CD4-positive, CD25-positive, alpha-beta regulatory T cell (primary cell): ENCODE results near the gene CTNNA2. TPM values are rescaled to one million over a fixed set of nuclear protein-coding genes. Genes with fewer than 3 reads are reported as not detected.

ENCODE experiments used
- ATAC-seq, 2 donors: fragments of 150-1000 bp; cut with Tn5 transposase; one replicate each; pipeline ENCODE4 v1.10.0; 2021; ENCODE audit warnings: low read depth in 2 of 2, moderate number of reproducible peaks in 2 of 2, moderate library complexity in 1 of 2
- DNase-seq, 3 donors: peaks; one replicate each; pipeline versions ENCODE4 v3.0.0 to v3.0.0-alpha.2; 2012 to 2022; ENCODE audit warnings: mixed read lengths in 1 of 3
- H3K27ac ChIP-seq: one replicate; pipeline ENCODE4 v1.7.0; 2013; ENCODE audit warnings: mild to moderate bottlenecking, low read length; ENCODE audit not compliant: insufficient read depth, poor library complexity, severe bottlenecking
- H3K27me3 ChIP-seq: one replicate; pipeline ENCODE4 v1.7.0; 2013; ENCODE audit warnings: low read length; ENCODE audit not compliant: control insufficient read depth, insufficient read depth
- H3K36me3 ChIP-seq: one replicate; pipeline ENCODE4 v1.7.0; 2013; ENCODE audit warnings: mild to moderate bottlenecking, low read length, moderate library complexity; ENCODE audit not compliant: control insufficient read depth, insufficient read depth
- H3K4me1 ChIP-seq: 2 replicates; pipeline ENCODE4 v1.7.0; 2013; ENCODE audit warnings: mild to moderate bottlenecking, low read length; ENCODE audit not compliant: insufficient read depth, control insufficient read depth, poor library complexity, severe bottlenecking
- H3K4me3 ChIP-seq: one replicate; pipeline ENCODE4 v1.7.0; 2013; ENCODE audit warnings: low read depth, mild to moderate bottlenecking, low read length, moderate library complexity
- H3K9me3 ChIP-seq, 2 experiments: 1 replicate in 1 of 2; 2 replicates in 1 of 2; pipeline ENCODE4 v1.7.0; 2013; ENCODE audit warnings: low read length in 2 of 2, mild to moderate bottlenecking in 1 of 2, moderate library complexity in 1 of 2; ENCODE audit not compliant: control insufficient read depth in 2 of 2
- H3K27ac Mint-ChIP-seq, 3 donors: one replicate each; pipeline ENCODE4 v1.8.0; 2020 to 2022; ENCODE audit warnings: mild to moderate bottlenecking in 3 of 3, mixed read lengths in 3 of 3, moderate library complexity in 2 of 3
- H3K27me3 Mint-ChIP-seq: one replicate; pipeline ENCODE4 v1.8.0; 2022; ENCODE audit warnings: mild to moderate bottlenecking, mixed read lengths
- H3K36me3 Mint-ChIP-seq: one replicate; pipeline ENCODE4 v1.8.0; 2020; ENCODE audit warnings: mixed read lengths
- H3K4me1 Mint-ChIP-seq, 4 donors: one replicate each; pipeline ENCODE4 v1.8.0; 2020 to 2022; ENCODE audit warnings: mixed read lengths in 4 of 4, mild to moderate bottlenecking in 1 of 4
- H3K4me3 Mint-ChIP-seq, 4 donors: one replicate each; pipeline ENCODE4 v1.8.0; 2020 to 2022; ENCODE audit warnings: mild to moderate bottlenecking in 4 of 4, mixed read lengths in 4 of 4, moderate library complexity in 3 of 4
- H3K9me3 Mint-ChIP-seq, 7 donors: one replicate each; pipeline ENCODE4 v1.8.0; 2020 to 2022; ENCODE audit warnings: mixed read lengths in 7 of 7, mild to moderate bottlenecking in 3 of 7, moderate library complexity in 2 of 7
- polyA plus RNA-seq, 4 donors: library from polyadenylated mRNA; unstranded; fragments of 300-500 nt; fragmentation: Illumina TruSeq; gene quantifications; one replicate each; pipeline ENCODE4 v1.2.3, GENCODE V29; 2021
- total RNA-seq: library from RNA; stranded (reverse); gene quantifications from one replicate; pipeline ENCODE4 v1.2.3, GENCODE V29; 2022

The CTNNA2 gene
- total and polyA plus RNA-seq, 5 donors from 2014 or later, result not detected

GRCh38 chr2:79552653-79553052 lies 39.8 kb downstream of the CTNNA2 start:
- Histone ChIP-seq H3K4me3 (no peak overlapping the region), H3K27ac (no peak overlapping the region), H3K4me1 (no peaks in the 10 kb centered on the region), H3K9me3 (peaks cover 18 to 36% of the 10 kb centered on the region in 2 experiments), H3K27me3 (no peaks in the 10 kb centered on the region), H3K36me3 (no peaks in the 10 kb centered on the region)
- Mint-ChIP-seq H3K27ac (no peak overlapping the region), H3K4me3 (no peak overlapping the region), H3K27me3 (no peaks in the 10 kb centered on the region), H3K36me3 (no peaks in the 10 kb centered on the region), H3K9me3 (peaks cover 0 to 56% (median 8%) of the 10 kb centered on the region in 7 donors), H3K4me1 (no peaks in the 10 kb centered on the region)
- DNase-seq, result no peak
- no peak for ATAC-seq

GRCh38 chr2:79554899-79555298 lies 42.0 kb downstream of the CTNNA2 start:
- Histone ChIP-seq H3K9me3 (peaks cover 6 to 16% of the 10 kb centered on the region in 2 experiments), H3K4me3 (no peak overlapping the region), H3K27me3 (no peaks in the 10 kb centered on the region), H3K36me3 (no peaks in the 10 kb centered on the region), H3K4me1 (no peaks in the 10 kb centered on the region), H3K27ac (no peak overlapping the region)
- Mint-ChIP-seq H3K9me3 (peaks cover 0 to 46% (median 8%) of the 10 kb centered on the region in 7 donors), H3K4me1 (no peaks in the 10 kb centered on the region), H3K27me3 (no peaks in the 10 kb centered on the region), H3K27ac (no peak overlapping the region), H3K36me3 (no peaks in the 10 kb centered on the region), H3K4me3 (no peak overlapping the region)
- DNase-seq, result no peak
- ATAC-seq, result no peak

- DNase-seq, result no peak
- H3K36me3 Mint-ChIP-seq, result no peaks in the 10 kb centered on the region
- H3K27ac Mint-ChIP-seq, result no peak overlapping the region
Observed at GRCh38 chr2:79564065-79564464, 51.2 kb downstream of the CTNNA2 start.

GRCh38 chr2:79569048-79569447 lies 56.2 kb downstream of the CTNNA2 start:
- H3K4me1 Mint-ChIP-seq, result no peaks in the 10 kb centered on the region
- no peak overlapping the region for H3K27ac Mint-ChIP-seq
- H3K36me3 Mint-ChIP-seq, result no peaks in the 10 kb centered on the region
- Histone ChIP-seq H3K36me3 (no peaks in the 10 kb centered on the region), H3K4me3 (no peak overlapping the region), H3K9me3 (peaks cover 3 to 13% of the 10 kb centered on the region in 2 experiments), H3K4me1 (no peaks in the 10 kb centered on the region), H3K27ac (no peak overlapping the region), H3K27me3 (no peaks in the 10 kb centered on the region)
- DNase-seq (no peak), ATAC-seq (no peak)
- peaks cover 0 to 21% (median 16%) of the 10 kb centered on the region in 7 donors for H3K9me3 Mint-ChIP-seq
- H3K27me3 Mint-ChIP-seq, result no peaks in the 10 kb centered on the region
- H3K4me3 Mint-ChIP-seq, result no peak overlapping the region

More at GRCh38 chr2:79564065-79564464, 51.2 kb downstream of the CTNNA2 start:
- ATAC-seq, result no peak
- H3K4me1 ChIP-seq, result no peaks in the 10 kb centered on the region
- no peaks in the 10 kb centered on the region for H3K36me3 ChIP-seq
- H3K27me3 ChIP-seq, result no peaks in the 10 kb centered on the region
- no peak overlapping the region for H3K27ac ChIP-seq
- peaks cover 3 to 35% (median 16%) of the 10 kb centered on the region in 7 donors for H3K9me3 Mint-ChIP-seq
- no peaks in the 10 kb centered on the region for H3K4me1 Mint-ChIP-seq
- H3K9me3 ChIP-seq, result peaks cover 3 to 13% of the 10 kb centered on the region in 2 experiments
- H3K27me3 Mint-ChIP-seq, result no peaks in the 10 kb centered on the region
- no peak overlapping the region for H3K4me3 ChIP-seq
- no peak overlapping the region for H3K4me3 Mint-ChIP-seq

GRCh38 chr2:79573895-79574674 lies 61.2 kb downstream of the CTNNA2 start:
- H3K9me3 ChIP-seq, result no peaks in the 10 kb centered on the region
- no peak overlapping the region for H3K4me3 ChIP-seq
- no peak overlapping the region for H3K27ac ChIP-seq
- Mint-ChIP-seq H3K9me3 (peaks cover 0 to 13% (median 10%) of the 10 kb centered on the region in 7 donors), H3K27me3 (no peaks in the 10 kb centered on the region), H3K4me3 (no peak overlapping the region), H3K36me3 (no peaks in the 10 kb centered on the region), H3K4me1 (no peaks in the 10 kb centered on the region), H3K27ac (no peak overlapping the region)
- no peak for DNase-seq
- H3K4me1 ChIP-seq, result no peaks in the 10 kb centered on the region
- no peak for ATAC-seq
- no peaks in the 10 kb centered on the region for H3K27me3 ChIP-seq
- no peaks in the 10 kb centered on the region for H3K36me3 ChIP-seq

- DNase-seq (no peak), ATAC-seq (no peak)
- Histone ChIP-seq H3K27ac (no peak overlapping the region), H3K9me3 (peaks cover 0 to 5% of the 10 kb centered on the region in 2 experiments), H3K36me3 (no peaks in the 10 kb centered on the region), H3K27me3 (no peaks in the 10 kb centered on the region), H3K4me1 (no peaks in the 10 kb centered on the region), H3K4me3 (no peak overlapping the region)
- no peaks in the 10 kb centered on the region for H3K36me3 Mint-ChIP-seq
- no peak overlapping the region for H3K4me3 Mint-ChIP-seq
- H3K4me1 Mint-ChIP-seq, result no peaks in the 10 kb centered on the region
- H3K9me3 Mint-ChIP-seq, result peaks cover 0 to 13% (median 8%) of the 10 kb centered on the region in 7 donors
- H3K27ac Mint-ChIP-seq, result no peak overlapping the region
- no peaks in the 10 kb centered on the region for H3K27me3 Mint-ChIP-seq
Observed at GRCh38 chr2:79576451-79576850, 63.6 kb downstream of the CTNNA2 start.

GRCh38 chr2:79578952-79579351 lies 66.1 kb downstream of the CTNNA2 start:
- H3K36me3 Mint-ChIP-seq, result no peaks in the 10 kb centered on the region
- no peak overlapping the region for H3K4me3 Mint-ChIP-seq
- no peak overlapping the region for H3K4me3 ChIP-seq
- H3K9me3 Mint-ChIP-seq, result peaks cover 0 to 13% (median 4%) of the 10 kb centered on the region in 7 donors
- ATAC-seq, result no peak
- H3K27me3 ChIP-seq, result no peaks in the 10 kb centered on the region
- H3K36me3 ChIP-seq, result no peaks in the 10 kb centered on the region
- H3K9me3 ChIP-seq, result peaks cover 0 to 5% of the 10 kb centered on the region in 2 experiments
- DNase-seq, result no peak
- H3K27me3 Mint-ChIP-seq, result no peaks in the 10 kb centered on the region
- no peaks in the 10 kb centered on the region for H3K4me1 Mint-ChIP-seq
- H3K4me1 ChIP-seq, result no peaks in the 10 kb centered on the region
- no peak overlapping the region for H3K27ac ChIP-seq
- H3K27ac Mint-ChIP-seq, result no peak overlapping the region

GRCh38 chr2:79580175-79580574 lies 67.3 kb downstream of the CTNNA2 start:
- Histone ChIP-seq H3K27me3 (no peaks in the 10 kb centered on the region), H3K4me1 (no peaks in the 10 kb centered on the region), H3K4me3 (no peak overlapping the region), H3K9me3 (peaks cover 0 to 5% of the 10 kb centered on the region in 2 experiments), H3K27ac (no peak overlapping the region), H3K36me3 (no peaks in the 10 kb centered on the region)
- Mint-ChIP-seq H3K9me3 (peaks cover 0 to 10% (median 2%) of the 10 kb centered on the region in 7 donors), H3K4me1 (no peaks in the 10 kb centered on the region), H3K4me3 (no peak overlapping the region), H3K27ac (no peak overlapping the region), H3K36me3 (no peaks in the 10 kb centered on the region), H3K27me3 (no peaks in the 10 kb centered on the region)
- DNase-seq (no peak), ATAC-seq (no peak)
